Erythroblast (primary cell): ENCODE data around the gene MRC2.

Source experiments
- GATA1 ChIP-seq: IDR thresholded peaks from 2 replicates; pipeline ENCODE4 v1.6.1; 2011; ENCODE audit warnings: low read depth, mild to moderate bottlenecking, control low read depth, low read length, moderate library complexity
- POLR2A ChIP-seq: IDR thresholded peaks from 2 replicates; pipeline ENCODE4 v1.6.1; 2011; ENCODE audit warnings: mild to moderate bottlenecking, low read length

- TF ChIP-seq POLR2A (no peak), GATA1 (no peak)
Observed at GRCh38 chr17:62716834-62717588, 89.5 kb downstream of the MRC2 start.
